HG03520 (cell line): ENCODE measurements around the gene DCP2.

Experiments used
- ATAC-seq: cut with Tn5 transposase; IDR thresholded peaks from one replicate; pipeline ENCODE4 v1.9.1; 2021; ENCODE audit warnings: mild to moderate bottlenecking, moderate library complexity; ENCODE audit not compliant: unreplicated experiment

The DCP2 gene

GRCh38 chr5:113017881-113018635, 41.5 kb downstream of the DCP2 start:
- ATAC-seq = no peak

- ATAC-seq = no peak
These were observed 44.1 kb downstream of the DCP2 start for GRCh38 chr5:113020461-113021273.

GRCh38 chr5:113022661-113023060, 46.1 kb downstream of the DCP2 start:
- peak; percentile 76 for ATAC-seq

GRCh38 chr5:113024076-113024697, 47.6 kb downstream of the DCP2 start:
- ATAC-seq = no peak

GRCh38 chr5:113025596-113025995, 49.0 kb downstream of the DCP2 start:
- no peak for ATAC-seq

- ATAC-seq = no peak
These were observed 49.6 kb downstream of the DCP2 start for GRCh38 chr5:113026211-113026610.

GRCh38 chr5:113027015-113027414, 50.4 kb downstream of the DCP2 start:
- no peak for ATAC-seq

GRCh38 chr5:113027431-113027830, 50.8 kb downstream of the DCP2 start:
- no peak for ATAC-seq

GRCh38 chr5:113029614-113030013, 53.0 kb downstream of the DCP2 start:
- ATAC-seq = no peak

GRCh38 chr5:113031104-113031503, 54.5 kb downstream of the DCP2 start:
- no peak for ATAC-seq

GRCh38 chr5:113031557-113031956, 55.0 kb downstream of the DCP2 start:
- no peak for ATAC-seq

- no peak for ATAC-seq
These were observed 57.7 kb downstream of the DCP2 start for GRCh38 chr5:113034182-113034773.

GRCh38 chr5:113035096-113035495, 58.5 kb downstream of the DCP2 start:
- no peak for ATAC-seq

GRCh38 chr5:113036321-113036720, 59.7 kb downstream of the DCP2 start:
- ATAC-seq = no peak

- no peak for ATAC-seq
These were observed 60.2 kb downstream of the DCP2 start for GRCh38 chr5:113036826-113037225.

GRCh38 chr5:113038136-113038535, 61.5 kb downstream of the DCP2 start:
- no peak for ATAC-seq

GRCh38 chr5:113038714-113039113, 62.1 kb downstream of the DCP2 start:
- no peak for ATAC-seq

- no peak for ATAC-seq
These were observed 62.8 kb downstream of the DCP2 start for GRCh38 chr5:113039229-113039933.

GRCh38 chr5:113039934-113040285, 63.3 kb downstream of the DCP2 start:
- no peak for ATAC-seq

GRCh38 chr5:113040672-113041260, 64.2 kb downstream of the DCP2 start:
- ATAC-seq = no peak
